OCI-LY3 (cell line): Measurements from ENCODE around the gene RHBDD1.

Source experiments
- H2AFZ ChIP-seq: fragments of 200-600, 300-600 bp; shearing (Covaris generic); 2 replicates; pipeline ENCODE4 v1.6.0; 2014; ENCODE audit warnings: antibody characterized with exemption, low read depth, low read length
- H3K27ac ChIP-seq: fragments of 200-600, 300-600 bp; sonication (generic); 2 replicates; pipeline ENCODE4 v1.5.1; 2014; ENCODE audit warnings: mild to moderate bottlenecking, low read length, moderate library complexity, mixed read lengths
- H3K27me3 ChIP-seq: fragments of 200-600, 300-600 bp; sonication (generic); 2 replicates; pipeline ENCODE4 v1.6.1; 2014; ENCODE audit warnings: low read depth, low read length, mixed read lengths
- H3K36me3 ChIP-seq: fragments of 200-600, 300-600 bp; sonication (generic); replicated peaks from 2 replicates; pipeline ENCODE3; 2014; ENCODE audit warnings: low read depth, low read length, mixed read lengths
- H3K4me1 ChIP-seq: fragments of 300-600, 200-600 bp; sonication (generic); 2 replicates; pipeline ENCODE4 v1.6.1; 2014; ENCODE audit warnings: low read length, mixed read lengths
- H3K4me2 ChIP-seq: fragments of 200-600, 300-600 bp; sonication (generic); 2 replicates; pipeline ENCODE4 v1.6.1; 2014; ENCODE audit warnings: low read length, mixed read lengths
- H3K4me3 ChIP-seq: fragments of 300-600, 200-600 bp; sonication (generic); 2 replicates; pipeline ENCODE4 v1.5.1; 2014; ENCODE audit warnings: antibody characterized with exemption, mild to moderate bottlenecking, low read length, moderate library complexity
- H3K79me2 ChIP-seq: fragments of 300-600, 200-600 bp; shearing (Covaris generic); 2 replicates; pipeline ENCODE4 v1.6.1; 2014; ENCODE audit warnings: mild to moderate bottlenecking, low read length, mixed read lengths
- H3K9ac ChIP-seq: fragments of 300-600, 200-600 bp; shearing (Covaris generic); 2 replicates; pipeline ENCODE4 v1.6.0; 2014; ENCODE audit warnings: mild to moderate bottlenecking, low read length, moderate library complexity
- H3K9me3 ChIP-seq: fragments of 200-600, 300-600 bp; shearing (Covaris generic); 2 replicates; pipeline ENCODE4 v1.6.1; 2014; ENCODE audit warnings: low read length, mixed read lengths; ENCODE audit not compliant: insufficient read depth
- H4K20me1 ChIP-seq: fragments of 200-600, 300-600 bp; sonication (generic); 2 replicates; pipeline ENCODE4 v1.6.1; 2016; ENCODE audit warnings: low read length, mixed read lengths; ENCODE audit not compliant: insufficient read depth
- CTCF ChIP-seq: fragments of 200-600, 300-600 bp; sonication (generic); IDR thresholded peaks from 2 replicates; pipeline ENCODE4 v1.5.1; 2014; ENCODE audit warnings: antibody characterized with exemption, low read length, low read depth
- EZH2phosphoT487 ChIP-seq: fragments of 200-600 bp; shearing (Covaris generic); IDR thresholded peaks from 2 replicates; pipeline ENCODE4 v1.6.1; 2018; ENCODE audit warnings: antibody characterized with exemption, mixed run types, low read depth

Gene RHBDD1

GRCh38 chr2:226956659-226957058, 120.8 kb downstream of the RHBDD1 start:
- H3K9ac ChIP-seq, result no peak overlapping the region
- TF ChIP-seq CTCF (no peak), EZH2phosphoT487 (no peak)
- no peak overlapping the region for H3K27ac ChIP-seq
- no peaks in the 10 kb centered on the region for H4K20me1 ChIP-seq
- H3K27me3 ChIP-seq, result no peaks in the 10 kb centered on the region
- no peaks in the 10 kb centered on the region for H3K36me3 ChIP-seq
- H3K79me2 ChIP-seq, result no peaks in the 10 kb centered on the region
- no peaks in the 10 kb centered on the region for H3K4me1 ChIP-seq
- no peak overlapping the region for H3K4me3 ChIP-seq
- H3K9me3 ChIP-seq, result no peaks in the 10 kb centered on the region
- H2AFZ ChIP-seq, result no peak overlapping the region
- no peak overlapping the region for H3K4me2 ChIP-seq

- H4K20me1 ChIP-seq, result no peaks in the 10 kb centered on the region
These were observed 123.6 kb downstream of the RHBDD1 start for GRCh38 chr2:226959418-226959817.

GRCh38 chr2:226962176-226962773, 126.4 kb downstream of the RHBDD1 start:
- H3K9ac ChIP-seq, result no peak overlapping the region
- no peaks in the 10 kb centered on the region for H4K20me1 ChIP-seq
- no peak overlapping the region for H3K4me3 ChIP-seq
- H3K36me3 ChIP-seq, result no peaks in the 10 kb centered on the region
- no peaks in the 10 kb centered on the region for H3K9me3 ChIP-seq
- no peak overlapping the region for H3K27ac ChIP-seq
- no peaks in the 10 kb centered on the region for H3K27me3 ChIP-seq
- no peaks in the 10 kb centered on the region for H3K79me2 ChIP-seq
- no peak for TF ChIP-seq EZH2phosphoT487
- TF ChIP-seq CTCF, result no peak
- H3K4me2 ChIP-seq, result no peak overlapping the region
- H3K4me1 ChIP-seq, result no peaks in the 10 kb centered on the region
- no peak overlapping the region for H2AFZ ChIP-seq

More at GRCh38 chr2:226959418-226959817, 123.6 kb downstream of the RHBDD1 start:
- H3K27ac ChIP-seq, result no peak overlapping the region
- H3K79me2 ChIP-seq, result no peaks in the 10 kb centered on the region
- no peak overlapping the region for H3K4me2 ChIP-seq
- no peaks in the 10 kb centered on the region for H3K9me3 ChIP-seq
- no peak overlapping the region for H2AFZ ChIP-seq
- TF ChIP-seq EZH2phosphoT487 (no peak), CTCF (no peak)
- H3K9ac ChIP-seq, result no peak overlapping the region
- no peak overlapping the region for H3K4me3 ChIP-seq
- no peaks in the 10 kb centered on the region for H3K27me3 ChIP-seq
- no peaks in the 10 kb centered on the region for H3K4me1 ChIP-seq
- no peaks in the 10 kb centered on the region for H3K36me3 ChIP-seq

GRCh38 chr2:226963528-226963927, 127.7 kb downstream of the RHBDD1 start:
- no peak overlapping the region for H3K4me2 ChIP-seq

More at GRCh38 chr2:226963528-226963927, 127.7 kb downstream of the RHBDD1 start:
- no peaks in the 10 kb centered on the region for H3K79me2 ChIP-seq
- no peaks in the 10 kb centered on the region for H3K9me3 ChIP-seq
- TF ChIP-seq EZH2phosphoT487 (no peak), CTCF (no peak)
- no peaks in the 10 kb centered on the region for H3K36me3 ChIP-seq
- H4K20me1 ChIP-seq, result no peaks in the 10 kb centered on the region
- H3K27me3 ChIP-seq, result no peaks in the 10 kb centered on the region
- H3K4me1 ChIP-seq, result no peaks in the 10 kb centered on the region
- H3K27ac ChIP-seq, result no peak overlapping the region
- H3K9ac ChIP-seq, result no peak overlapping the region
- H3K4me3 ChIP-seq, result no peak overlapping the region
- no peak overlapping the region for H2AFZ ChIP-seq
